ENCODE data around the gene CCDC127. TPM values are rescaled to one million over a fixed set of nuclear protein-coding genes. Genes with fewer than 3 reads are reported as not detected.
A peak's percentile ranks its signal among the peaks of the same experiment; 100 is the strongest.

CCDC127 gene
- total and polyA plus RNA-seq, 2 donors (not counting 1 experiment from before 2014, with no cell fraction given), result 1.4 to 8.7 TPM

GRCh38 chr5:213803-214395, 4.1 kb downstream of the CCDC127 start:
- peaks cover 0 to 19% of the 10 kb centered on the region in 2 donors for H3K4me1 ChIP-seq (ENCODE audit: control insufficient read depth in 2 of 2, insufficient read depth in 2 of 2, low read length in 2 of 2)
- H3K4me2 ChIP-seq (replicated peaks; ENCODE audit: low read depth, low read length, poor library complexity, severe bottlenecking), result no peak overlapping the region
- H3K4me3 ChIP-seq (ENCODE audit: control extremely low read depth in 1 of 5, extremely low read depth in 1 of 5, insufficient read depth in 1 of 5, low read depth in 2 of 5, low read length in 4 of 5), result no peak overlapping the region
- H3K27ac ChIP-seq (ENCODE audit: low read length in 2 of 2), result no peak overlapping the region
- no peaks in the 10 kb centered on the region for H3K9me3 ChIP-seq (ENCODE audit: control extremely low read depth in 1 of 3, control insufficient read depth in 2 of 3, insufficient read depth in 1 of 3, low read length in 2 of 3)
- Mint-ChIP-seq H3K4me1 (peaks cover 41% of the 10 kb centered on the region), H3K27ac (no peak overlapping the region), H3K9me3 (ENCODE audit: insufficient read depth) (no peaks in the 10 kb centered on the region), H3K4me3 (peak overlapping the region; percentile 48), H3K27me3 (no peaks in the 10 kb centered on the region)
- POLR2A ChIA-PET, result no interaction called here
- H3K9ac ChIP-seq (ENCODE audit: low read length), result no peak overlapping the region
- H3K36me3 ChIP-seq (replicated peaks in 1 of 2; ENCODE audit: control extremely low read depth in 1 of 2, control insufficient read depth in 1 of 2, extremely low read depth in 1 of 2, insufficient read depth in 2 of 2, low read length in 1 of 2), result peaks cover 0 to 3% of the 10 kb centered on the region in 2 experiments
- 69% methylated on average over 7 of the region's 12 CpGs for WGBS (ENCODE audit: insufficient coverage)
- no peak overlapping the region for H2AFZ ChIP-seq (ENCODE audit: insufficient read depth, low read depth, low read length, poor library complexity, severe bottlenecking)
- peaks cover 49% of the 10 kb centered on the region for H3K79me2 ChIP-seq (ENCODE audit: control insufficient read depth, insufficient read depth, low read length)
- CTCF ChIA-PET, result interaction anchor here (0.6 to 1.0 kb wide), 2 partner anchors 22 to 26 kb away, joined by 3 to 4 read pairs; no protein-coding TSS in a partner anchor
- no peaks in the 10 kb centered on the region for H3K27me3 ChIP-seq (replicated peaks in 1 of 4; ENCODE audit: control extremely low read depth in 1 of 4, control insufficient read depth in 3 of 4, insufficient read depth in 4 of 4, low read length in 3 of 4)
- TF ChIP-seq EZH2 (IDR thresholded peaks at IDR 0.05; ENCODE audit: borderline replicate concordance, insufficient read depth, low read depth, low read length, poor library complexity, severe bottlenecking), result no peak
- TF ChIP-seq CTCF (IDR thresholded peaks at IDR 0.05), result no peak
- no peak for ATAC-seq (ENCODE audit: low read depth)
- H4K20me1 ChIP-seq (ENCODE audit: control insufficient read depth, insufficient read depth, low read length, poor library complexity, severe bottlenecking), result peaks cover 24% of the 10 kb centered on the region
- DNase-seq, result no peak
- intact Hi-C loops (cut with micrococcal nuclease), result no loop called here

GRCh38 chr5:208449-209114, 9.4 kb downstream of the CCDC127 start:
- no peak for DNase-seq

More at GRCh38 chr5:208449-209114, 9.4 kb downstream of the CCDC127 start:
- Mint-ChIP-seq H3K27ac (no peak overlapping the region), H3K9me3 (ENCODE audit: insufficient read depth) (no peaks in the 10 kb centered on the region), H3K27me3 (no peaks in the 10 kb centered on the region), H3K4me1 (peaks cover 12% of the 10 kb centered on the region), H3K4me3 (no peak overlapping the region)
- no peak for ATAC-seq (ENCODE audit: low read depth)
- no peak overlapping the region for H3K9ac ChIP-seq (ENCODE audit: low read length)
- H3K36me3 ChIP-seq (replicated peaks in 1 of 2; ENCODE audit: control extremely low read depth in 1 of 2, control insufficient read depth in 1 of 2, extremely low read depth in 1 of 2, insufficient read depth in 2 of 2, low read length in 1 of 2), result peaks cover 1 to 43% of the 10 kb centered on the region in 2 experiments
- CTCF ChIA-PET, result no interaction called here
- no peaks in the 10 kb centered on the region for H3K9me3 ChIP-seq (ENCODE audit: control extremely low read depth in 1 of 3, control insufficient read depth in 2 of 3, insufficient read depth in 1 of 3, low read length in 2 of 3)
- H3K27ac ChIP-seq (ENCODE audit: low read length in 2 of 2), result no peak overlapping the region
- no peak overlapping the region for H3K4me3 ChIP-seq (ENCODE audit: control extremely low read depth in 1 of 5, extremely low read depth in 1 of 5, insufficient read depth in 1 of 5, low read depth in 2 of 5, low read length in 4 of 5)
- H4K20me1 ChIP-seq (ENCODE audit: control insufficient read depth, insufficient read depth, low read length, poor library complexity, severe bottlenecking), result peaks cover 40% of the 10 kb centered on the region
- no peaks in the 10 kb centered on the region for H3K27me3 ChIP-seq (replicated peaks in 1 of 4; ENCODE audit: control extremely low read depth in 1 of 4, control insufficient read depth in 3 of 4, insufficient read depth in 4 of 4, low read length in 3 of 4)
- H3K79me2 ChIP-seq (ENCODE audit: control insufficient read depth, insufficient read depth, low read length), result peaks cover 24% of the 10 kb centered on the region
- POLR2A ChIA-PET, result no interaction called here
- TF ChIP-seq EZH2 (IDR thresholded peaks at IDR 0.05; ENCODE audit: borderline replicate concordance, insufficient read depth, low read depth, low read length, poor library complexity, severe bottlenecking) (no peak), CTCF (IDR thresholded peaks at IDR 0.05) (no peak)
- H3K4me1 ChIP-seq (ENCODE audit: control insufficient read depth in 2 of 2, insufficient read depth in 2 of 2, low read length in 2 of 2), result no peaks in the 10 kb centered on the region
- WGBS (ENCODE audit: insufficient coverage), result 95% methylated on average over 12 of the region's 15 CpGs
- no peak overlapping the region for H3K4me2 ChIP-seq (replicated peaks; ENCODE audit: low read depth, low read length, poor library complexity, severe bottlenecking)
- intact Hi-C loops (cut with micrococcal nuclease), result no loop called here
- no peak overlapping the region for H2AFZ ChIP-seq (ENCODE audit: insufficient read depth, low read depth, low read length, poor library complexity, severe bottlenecking)
